HG02588 (cell line): Measurements from ENCODE around the gene ARFIP1.
"Not testable (repeated sequence)": the region's sequence is repeated elsewhere in the genome, so short reads cannot be mapped to it uniquely, and the experiment has no call there.

Experiments used
- ATAC-seq: cut with Tn5 transposase; IDR thresholded peaks from one replicate; pipeline ENCODE4 v1.9.1; 2021; ENCODE audit warnings: mild to moderate bottlenecking, moderate library complexity; ENCODE audit not compliant: unreplicated experiment

The ARFIP1 gene

DNA sequence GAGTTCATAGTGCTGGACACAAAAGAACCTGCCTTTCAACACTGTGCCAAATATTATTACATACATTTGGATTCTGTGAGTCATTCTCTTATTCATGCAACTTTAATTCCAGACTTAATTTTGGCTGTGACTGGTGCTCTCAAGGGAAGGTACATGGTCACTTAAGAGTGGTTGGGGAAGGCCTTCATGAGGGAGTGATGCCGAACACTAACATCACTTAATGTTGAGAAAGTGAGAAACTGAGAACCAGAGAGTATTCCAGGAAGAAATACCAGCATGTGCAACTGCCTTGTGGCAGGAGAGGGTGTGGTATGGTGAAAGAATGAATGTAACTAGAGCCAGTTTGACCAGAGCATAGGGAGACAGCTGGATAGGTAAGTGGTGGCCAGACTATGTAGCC lies 114.9 kb downstream of the ARFIP1 start:
- no peak for ATAC-seq

DNA sequence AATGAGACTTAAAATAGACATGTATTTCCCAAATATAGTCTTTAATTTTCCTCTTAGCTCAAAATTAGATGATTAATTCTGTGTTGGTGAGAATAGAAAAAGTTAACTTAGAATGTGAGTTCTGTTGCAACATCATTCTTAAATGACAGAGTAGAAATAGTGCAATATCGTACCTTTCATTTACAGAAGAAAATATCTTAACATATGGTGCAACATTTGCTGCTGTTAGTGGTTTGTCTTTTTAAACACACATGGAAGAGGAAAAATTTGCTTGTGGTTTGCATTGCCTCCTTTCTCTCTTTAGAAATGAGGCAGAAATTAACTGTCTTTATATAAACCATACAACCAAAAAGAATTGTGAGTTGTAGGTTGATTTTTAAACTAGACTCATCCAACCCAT lies 117.1 kb downstream of the ARFIP1 start:
- ATAC-seq, result no peak

DNA sequence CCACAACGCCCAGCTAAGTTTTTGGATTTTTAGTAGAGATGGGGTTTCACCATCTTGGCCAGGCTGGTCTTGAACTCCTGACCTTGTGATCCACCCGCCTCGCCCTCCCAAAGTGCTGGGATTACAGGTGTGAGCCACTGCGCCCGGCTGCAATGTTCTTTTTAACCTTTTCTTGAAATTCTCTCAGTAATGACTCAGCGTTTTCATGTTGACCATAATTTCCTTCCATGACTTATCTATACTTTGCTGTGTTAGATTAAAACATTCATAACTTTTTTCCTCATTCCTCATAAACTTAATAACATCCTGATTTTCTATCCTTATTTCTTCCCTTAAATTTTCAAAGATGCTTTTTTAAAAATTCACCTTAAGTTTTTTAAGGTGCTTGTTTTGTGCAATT lies 118.4 kb downstream of the ARFIP1 start:
- ATAC-seq, result not testable (repeated sequence)

DNA sequence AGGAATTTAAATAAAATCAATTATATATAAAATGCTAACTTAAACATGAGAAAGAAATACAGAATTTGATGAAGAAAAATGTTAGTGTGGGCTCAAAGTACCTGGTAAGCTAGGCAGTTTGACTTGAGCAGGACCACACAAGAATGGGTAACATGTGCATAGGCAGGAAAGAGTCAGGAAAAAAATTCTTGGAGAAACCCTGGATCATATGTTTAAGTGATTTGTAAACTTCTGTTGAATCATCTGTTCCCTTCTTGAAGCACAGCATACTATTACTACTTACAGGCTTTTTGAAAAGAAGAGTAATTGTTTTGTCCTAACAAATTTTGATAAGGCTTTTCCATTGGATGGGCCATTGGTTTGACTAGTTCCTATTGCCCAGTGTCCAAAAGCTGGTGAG lies 118.9 kb downstream of the ARFIP1 start:
- no peak for ATAC-seq

DNA sequence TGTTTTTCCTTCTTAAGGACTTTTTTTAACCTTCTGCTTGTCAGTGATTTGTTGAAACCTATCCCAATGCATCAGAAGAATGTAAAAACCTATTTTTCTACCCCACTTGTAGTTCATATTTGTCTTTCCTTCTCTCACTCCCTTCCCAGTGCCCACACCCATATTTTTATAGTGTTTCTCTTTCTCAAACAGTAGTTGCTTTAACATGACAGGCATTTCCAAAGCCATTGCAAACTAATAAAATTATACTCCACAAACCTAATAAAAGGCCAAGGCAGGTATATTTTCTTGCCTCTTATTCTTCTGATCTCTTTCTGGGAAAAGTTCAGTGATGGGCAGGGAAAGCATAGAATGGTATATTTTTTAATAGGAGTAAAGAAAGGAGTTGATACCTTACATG lies 120.6 kb downstream of the ARFIP1 start:
- ATAC-seq, result no peak

DNA sequence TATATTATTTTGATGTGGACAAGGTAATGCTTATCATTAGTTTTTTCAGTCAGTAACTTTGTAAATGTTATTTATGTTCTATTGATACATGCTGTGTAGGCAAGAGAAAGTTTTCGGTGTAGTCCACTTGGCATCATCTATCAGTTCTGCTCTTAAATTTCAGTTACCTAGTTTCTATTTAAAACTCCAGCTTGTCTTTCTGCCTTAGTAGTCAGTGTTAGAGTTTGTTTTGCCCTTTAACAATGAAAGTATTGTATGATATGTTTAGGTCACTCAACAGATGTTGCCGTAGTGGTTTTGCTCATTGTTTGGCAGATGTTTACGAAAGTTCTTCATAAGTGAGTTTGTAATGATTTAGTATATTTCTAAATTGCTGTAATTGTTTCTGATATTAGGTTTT lies 121.5 kb downstream of the ARFIP1 start:
- ATAC-seq, result no peak

DNA sequence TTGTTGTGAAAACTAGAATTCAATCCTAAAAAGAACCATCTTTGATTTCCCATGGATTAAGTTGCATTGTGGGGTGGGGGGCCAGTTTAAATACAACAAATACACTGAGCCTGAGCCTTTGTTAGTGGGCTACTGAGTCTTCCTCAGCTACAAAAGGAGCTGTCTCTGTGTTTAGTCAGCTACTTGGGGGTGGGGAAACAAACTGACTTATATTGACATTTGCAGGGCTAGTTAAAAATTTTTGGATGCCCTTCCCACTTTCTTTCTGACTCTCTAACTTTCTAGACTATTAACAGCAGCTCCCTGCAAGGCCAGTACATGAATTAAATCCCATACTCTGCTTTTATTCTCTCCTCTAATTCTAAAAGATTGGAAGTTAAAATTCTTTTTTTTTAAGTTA lies 123.9 kb downstream of the ARFIP1 start:
- ATAC-seq, result no peak

DNA sequence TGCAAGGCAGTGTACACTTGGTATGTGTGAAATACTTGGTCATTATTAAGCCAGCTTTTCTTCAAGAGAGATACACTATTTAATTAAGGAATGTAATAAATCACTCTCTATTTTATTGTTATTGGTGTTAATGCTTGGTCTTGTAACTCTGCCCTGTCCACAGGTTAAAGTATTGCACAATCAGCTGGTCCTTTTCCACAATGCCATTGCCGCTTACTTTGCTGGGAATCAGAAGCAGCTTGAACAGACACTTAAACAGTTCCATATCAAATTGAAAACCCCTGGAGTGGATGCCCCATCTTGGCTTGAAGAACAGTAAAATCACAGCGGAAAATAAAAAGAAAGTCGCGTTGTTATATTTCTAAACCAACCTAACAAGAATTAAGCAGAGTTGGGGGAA lies 130.1 kb downstream of the ARFIP1 start:
- ATAC-seq, result no peak

DNA sequence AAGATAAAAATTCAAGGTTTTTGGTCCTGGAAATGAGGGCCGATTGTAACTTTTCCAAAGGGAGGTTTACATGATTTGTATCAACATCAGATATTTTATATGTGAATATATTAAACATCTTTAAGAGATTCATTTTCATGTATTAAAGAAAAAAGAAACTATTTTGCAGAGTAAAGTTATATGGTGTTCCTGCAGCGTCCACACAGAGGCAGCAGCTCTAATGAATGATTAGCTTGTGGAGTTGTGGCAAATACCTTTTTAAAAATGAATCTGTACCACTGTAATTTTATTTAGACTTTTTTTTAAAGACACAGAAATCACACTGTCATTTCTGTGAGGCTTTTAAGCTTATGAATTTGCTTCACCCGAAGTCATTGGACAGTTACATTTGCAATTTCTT lies 130.8 kb downstream of the ARFIP1 start:
- ATAC-seq, result no peak

DNA sequence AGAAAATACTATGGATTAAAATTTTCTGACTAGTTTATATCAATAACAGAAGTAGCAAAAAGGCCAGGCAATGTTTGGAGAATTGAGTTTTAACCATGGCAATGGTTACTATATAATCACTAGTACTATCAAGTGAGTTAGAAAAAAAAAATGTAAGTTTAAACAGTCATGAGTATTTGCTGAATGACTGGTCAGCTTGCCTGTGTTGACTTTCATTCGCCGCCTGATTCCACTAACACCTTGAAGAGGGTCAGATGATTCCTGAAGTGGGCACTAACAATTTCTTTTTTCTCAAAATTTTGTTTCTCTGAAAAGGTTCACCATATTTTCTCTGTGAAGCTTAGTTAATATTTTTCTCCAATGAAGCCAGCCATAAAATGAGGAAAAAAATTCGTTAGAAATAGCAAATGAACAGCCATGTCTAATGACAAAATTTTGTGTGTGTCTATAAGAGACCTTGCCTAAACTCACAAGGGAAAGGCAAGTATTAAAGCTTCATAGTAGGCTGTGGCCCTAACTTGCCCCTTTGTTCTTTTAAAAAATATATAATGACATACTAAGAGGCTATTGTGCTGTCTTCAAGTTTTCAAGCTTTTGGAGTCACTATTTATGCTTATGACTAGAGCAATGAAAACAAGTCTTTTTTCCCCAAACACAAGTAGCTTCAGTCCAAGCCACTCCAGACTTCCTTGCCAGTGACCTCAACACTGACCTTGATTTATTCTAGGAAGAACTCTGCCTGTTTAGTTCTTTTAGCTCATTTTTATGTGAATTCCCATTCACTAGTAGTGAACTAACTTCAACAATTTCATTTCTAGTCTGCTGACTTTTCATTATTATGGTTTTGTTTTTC lies 138.0 kb downstream of the ARFIP1 start:
- ATAC-seq, result no peak

DNA sequence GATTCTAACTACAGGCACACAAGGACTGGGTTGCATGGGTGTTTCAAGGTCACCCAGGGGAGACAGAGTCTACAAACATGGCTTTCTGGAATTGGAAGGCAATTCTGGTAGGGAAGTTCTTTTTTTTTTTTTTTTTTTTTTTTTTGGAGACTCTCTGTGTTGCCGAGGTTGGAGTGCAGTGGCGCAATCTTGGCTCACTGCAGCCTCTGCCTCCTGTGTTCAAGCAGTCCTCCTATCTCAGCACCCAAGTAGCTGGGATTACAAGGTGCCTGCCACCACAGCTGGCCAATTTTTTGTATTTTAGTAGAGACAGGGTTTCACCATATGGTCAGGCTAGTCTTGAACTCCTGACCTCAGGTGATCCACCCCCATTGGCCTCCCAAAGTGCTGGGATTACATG lies 140.1 kb downstream of the ARFIP1 start:
- no peak for ATAC-seq

DNA sequence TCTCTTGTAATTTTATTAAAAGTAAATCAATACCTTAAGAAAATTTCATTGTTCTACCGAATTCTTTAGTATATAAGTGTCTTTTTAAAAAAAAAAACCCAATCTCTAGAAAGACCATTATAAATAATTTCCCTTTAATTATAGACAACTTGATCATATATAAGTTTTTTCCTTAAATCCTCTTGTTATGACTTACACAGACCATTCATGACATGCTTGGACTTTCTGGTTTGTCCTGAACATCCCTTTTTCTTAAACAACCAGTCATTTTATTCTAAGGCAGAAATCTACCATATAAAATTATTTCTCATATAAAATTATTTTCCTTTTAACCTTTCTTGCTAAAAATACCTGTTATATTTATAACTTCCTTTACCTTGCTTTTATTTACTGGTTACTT lies 141.0 kb downstream of the ARFIP1 start:
- ATAC-seq, result no peak

DNA sequence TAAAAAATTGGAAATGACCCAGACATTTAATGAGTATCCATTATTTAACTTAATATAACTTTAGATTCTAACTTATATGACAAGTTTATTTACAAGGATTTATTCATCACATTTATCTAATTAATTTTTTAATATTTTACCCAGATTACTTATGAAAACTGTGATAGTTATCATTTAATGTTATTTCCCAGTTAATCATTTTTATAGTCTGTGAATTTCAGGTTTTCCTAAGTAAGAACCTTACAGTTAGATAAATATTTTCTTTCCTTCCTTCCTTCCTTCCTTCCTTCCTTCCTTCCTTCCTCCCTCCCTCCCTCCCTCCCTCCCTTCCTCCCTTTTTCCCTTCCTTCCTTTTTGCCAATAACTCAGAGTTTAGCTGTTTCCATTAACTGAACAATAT lies 141.5 kb downstream of the ARFIP1 start:
- ATAC-seq, result no peak

DNA sequence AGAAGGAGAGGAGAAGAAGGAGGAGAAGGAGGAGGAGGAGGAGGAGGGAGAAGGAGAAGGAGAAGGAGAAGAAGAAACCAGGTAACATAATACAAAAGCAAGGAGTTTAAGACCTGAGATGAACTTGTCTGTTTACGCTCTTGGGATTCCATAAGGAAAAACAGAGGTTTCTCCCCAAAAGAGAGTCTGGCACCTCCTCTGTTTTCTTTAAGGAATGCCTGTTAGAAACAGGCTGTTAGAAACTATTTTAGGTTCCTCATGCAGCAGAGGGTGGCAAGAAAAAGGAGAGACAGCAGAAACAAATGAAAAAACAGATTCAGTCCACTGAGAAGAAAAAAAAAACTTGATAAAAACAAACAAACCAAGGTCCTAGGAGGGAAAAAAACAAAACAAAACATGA lies 146.1 kb downstream of the ARFIP1 start:
- no peak for ATAC-seq

DNA sequence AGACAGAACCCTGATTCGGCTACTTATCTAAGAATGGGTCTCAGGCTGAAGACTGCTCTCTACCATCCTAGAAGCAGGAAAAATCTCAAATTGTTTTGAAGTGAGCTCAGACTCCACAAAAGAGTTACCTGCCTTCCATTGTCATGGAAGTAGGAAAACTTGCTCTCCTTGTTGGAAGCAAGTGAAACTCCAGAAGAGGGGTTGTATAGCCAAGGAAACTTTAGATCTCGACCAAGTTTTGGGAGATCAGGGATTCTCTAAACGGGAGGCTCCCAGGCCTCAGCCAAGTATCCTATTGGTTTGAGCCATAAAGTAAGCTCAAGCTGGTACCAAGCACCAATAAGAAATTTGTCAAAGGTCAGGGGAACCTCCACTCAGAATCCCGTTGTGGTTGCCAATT lies 147.2 kb downstream of the ARFIP1 start:
- no peak for ATAC-seq

DNA sequence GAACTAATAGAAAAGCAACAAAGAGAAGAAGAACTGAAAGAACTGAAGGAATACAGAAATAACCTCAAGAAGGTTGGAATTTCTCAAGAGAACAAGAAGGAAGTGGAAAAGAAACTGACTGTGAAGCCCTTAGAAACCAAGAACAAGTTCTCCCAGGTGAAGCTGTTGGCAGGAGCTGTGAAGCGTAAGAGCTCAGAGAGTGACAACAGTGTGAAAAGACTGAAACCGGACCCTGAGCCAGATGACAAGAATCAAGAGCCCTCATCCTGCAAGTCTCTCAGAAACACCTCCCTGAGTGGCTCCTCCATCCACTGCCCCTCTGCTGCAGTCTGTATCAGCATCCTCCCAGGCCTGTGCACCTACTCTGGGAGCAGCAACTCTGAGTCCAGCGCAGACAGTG lies 148.0 kb downstream of the ARFIP1 start:
- no peak for ATAC-seq

DNA sequence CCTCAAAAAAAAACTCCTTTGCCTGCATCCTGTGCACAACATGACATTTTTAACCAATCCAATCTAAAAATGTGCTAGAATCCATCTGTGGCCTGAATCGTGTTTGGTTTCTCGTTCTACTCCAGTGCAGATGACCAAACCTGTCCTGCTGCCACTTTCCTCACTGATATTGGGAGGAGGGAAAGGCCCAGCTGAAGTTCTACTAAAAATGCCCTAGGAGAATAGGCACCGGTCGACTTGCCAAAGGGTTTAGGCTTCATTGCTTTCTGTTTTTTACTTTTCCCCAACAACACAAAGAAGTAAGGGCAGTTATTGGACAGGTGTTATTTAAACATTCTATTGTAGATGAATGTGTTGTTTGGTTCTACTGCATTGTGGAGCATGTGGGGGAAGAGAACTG lies 148.5 kb downstream of the ARFIP1 start:
- ATAC-seq, result no peak

DNA sequence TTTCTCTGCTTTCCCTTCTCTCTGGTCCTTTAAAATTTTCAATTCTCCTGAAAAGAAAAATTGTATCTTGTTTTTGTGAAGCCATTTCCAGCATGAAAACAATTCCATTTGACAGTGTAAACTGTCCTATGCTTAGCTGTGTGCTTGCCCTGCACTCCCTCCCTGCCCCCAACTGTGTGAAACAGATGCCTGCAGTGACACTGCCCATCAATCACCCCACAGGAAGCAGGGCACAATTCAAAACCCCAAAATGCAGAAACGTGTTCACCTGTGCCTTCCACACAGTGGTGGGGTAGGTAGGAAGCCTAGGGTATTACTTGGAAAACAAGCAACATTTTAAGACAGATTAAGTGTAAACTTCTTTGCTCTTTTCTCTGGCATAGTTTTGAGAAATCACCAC lies 150.1 kb downstream of the ARFIP1 start:
- ATAC-seq, result no peak

DNA sequence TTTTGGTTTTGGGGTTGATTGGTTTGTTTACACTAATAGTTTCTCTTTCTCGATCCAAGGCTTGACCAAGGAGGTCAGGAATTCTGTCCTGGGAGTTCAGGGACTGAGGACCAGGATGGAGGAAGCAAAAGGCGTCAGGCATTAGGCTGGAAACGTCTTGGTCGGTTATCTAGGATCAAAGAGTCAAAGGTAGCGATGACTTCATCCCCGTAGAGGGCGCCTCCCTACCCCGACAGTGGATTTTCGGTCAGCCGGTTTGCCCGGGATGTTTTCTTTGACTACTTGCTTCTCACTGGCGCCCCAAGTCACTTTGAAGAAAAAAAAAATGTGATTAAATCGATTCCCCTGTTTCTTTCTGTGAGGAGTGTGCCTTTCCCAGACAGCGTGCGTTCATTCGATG lies 155.4 kb downstream of the ARFIP1 start:
- ATAC-seq, result no peak

DNA sequence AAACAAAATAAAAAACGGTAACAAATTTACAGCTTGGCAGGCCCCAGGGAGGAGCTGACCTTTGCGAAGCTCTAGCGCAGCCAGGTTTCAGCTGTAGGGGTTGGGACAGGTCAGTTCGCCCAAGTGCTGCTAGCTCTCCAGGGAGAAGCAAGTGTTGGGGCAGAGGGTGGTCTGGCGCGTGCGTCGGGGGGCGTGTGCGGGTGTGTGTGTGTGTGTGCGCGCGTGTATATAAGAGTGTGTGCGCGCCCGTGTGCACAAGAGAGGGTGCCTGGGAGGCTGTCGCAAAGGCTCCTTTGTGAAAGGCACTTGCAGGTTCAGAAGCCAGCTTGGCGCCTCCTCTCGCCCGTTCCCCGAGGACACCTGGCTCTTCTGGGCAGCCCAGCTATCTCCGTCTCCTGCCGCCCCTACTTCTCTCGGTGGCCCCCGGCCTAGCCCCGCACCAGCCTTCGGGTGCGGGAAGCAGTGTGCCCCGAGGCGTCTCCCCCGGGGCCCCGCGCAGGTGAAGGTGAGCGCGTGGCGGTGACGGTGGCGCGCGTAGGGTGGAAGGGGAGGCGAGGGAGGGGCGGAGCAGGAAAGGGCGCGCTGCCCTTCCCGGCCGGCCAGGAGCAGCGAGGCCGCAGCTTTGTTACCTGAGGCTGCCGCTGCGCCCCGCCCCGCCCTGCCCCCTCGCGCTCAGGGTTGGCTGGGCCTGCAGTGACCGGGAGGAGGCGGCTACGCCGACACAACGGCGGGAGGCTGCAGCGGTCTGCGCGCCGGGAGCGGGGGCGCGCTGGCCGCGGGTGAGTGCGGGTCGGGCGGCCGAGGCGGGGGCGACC lies 156.1 kb downstream of the ARFIP1 start, which contains the start of gene FHDC1:
Gene FHDC1 (plus strand): TSS at position 693 of the 815 bp plus-strand sequence. CDS start 6,735 bp downstream, outside the sequence.
- ATAC-seq, result no peak

DNA sequence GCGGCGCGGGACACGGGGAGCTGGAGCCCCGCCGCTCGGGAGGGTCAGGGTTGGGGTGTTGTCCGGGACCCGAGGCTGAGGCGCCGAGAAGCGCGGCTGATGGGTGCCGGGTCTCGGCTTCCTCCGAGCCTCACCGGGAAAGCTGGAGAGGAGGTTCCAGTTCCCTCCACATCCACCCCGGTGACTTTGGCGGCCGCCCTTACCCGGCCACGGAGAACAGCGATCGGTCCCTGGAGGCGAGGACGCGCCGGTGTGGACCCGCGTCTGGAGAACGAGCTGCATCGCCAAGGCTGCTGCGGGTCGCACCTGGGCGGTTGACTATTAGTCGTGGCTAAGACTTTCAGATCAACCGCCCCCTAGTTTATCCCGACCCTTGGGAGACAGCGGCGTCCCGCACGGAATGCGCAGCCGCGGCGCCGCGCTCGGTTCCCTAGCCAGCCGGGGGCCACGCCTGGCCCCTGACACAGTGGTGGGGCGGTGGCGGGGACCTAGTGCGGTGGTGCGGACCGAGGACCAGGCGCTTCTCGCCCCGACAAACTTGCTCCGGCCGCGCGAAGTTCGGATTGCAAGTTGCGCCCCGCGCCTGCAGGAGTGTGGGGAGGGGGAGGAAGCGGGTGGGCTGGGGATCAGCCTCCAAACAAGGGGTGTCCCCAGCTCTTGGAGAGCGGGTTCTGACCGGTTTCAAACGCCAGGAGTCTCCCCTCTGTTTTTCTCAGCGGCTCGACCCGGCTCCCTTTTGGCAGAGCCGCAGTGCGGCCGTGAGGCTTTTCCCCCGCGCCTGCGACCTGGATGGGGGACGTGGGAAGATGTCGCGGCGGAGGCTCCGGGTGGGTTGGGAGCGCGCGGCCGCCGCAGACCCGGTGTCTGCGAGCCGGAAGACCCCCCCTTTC lies 156.9 kb downstream of the ARFIP1 start:
- ATAC-seq, result no peak
